ENCODE results near the gene SENP1. TPM values are rescaled to one million over a fixed set of nuclear protein-coding genes. Genes with fewer than 3 reads are reported as not detected.

The SENP1 gene
- total and polyA plus RNA-seq, 2 of the 4 experiments (the other 2 are of a cell fraction), result 7.2 to 25.3 TPM

GRCh38 chr12:48106681-48107613 lies 1.1 kb upstream of the SENP1 start:
- POLR2A ChIA-PET (ENCODE audit: unreplicated experiment), result no interaction called here

More at GRCh38 chr12:48106681-48107613, 1.1 kb upstream of the SENP1 start:
- Histone ChIP-seq H3K9ac (ENCODE audit: low read depth, low read length) (peak overlapping the region; percentile 89), H3K27me3 (ENCODE audit: control insufficient read depth, insufficient read depth, low read length) (0 out of 2 replicates have a peak, but pooled peaks cover 3% of the 10 kb centered on the region), H3K4me3 (ENCODE audit: insufficient read depth, low read depth, low read length) (peak overlapping the region; percentile 83), H3K9me3 (ENCODE audit: control insufficient read depth, insufficient read depth, low read length) (no peaks in the 10 kb centered on the region), H3K9me1 (ENCODE audit: insufficient read depth, low read length) (0 out of 2 replicates have a peak, but pooled peaks cover 3% of the 10 kb centered on the region), H3K18ac (ENCODE audit: low read depth, low read length) (no peak overlapping the region), H2AFZ (replicated peaks; ENCODE audit: low read length, poor library complexity) (peak overlapping the region; percentile 99), H2BK20ac (ENCODE audit: low read depth, low read length) (no peak overlapping the region), H2AK9ac (replicated peaks; ENCODE audit: low read depth, low read length, poor library complexity) (no peak overlapping the region), H2AK5ac (ENCODE audit: low read depth, low read length) (no peak overlapping the region), H4K91ac (ENCODE audit: insufficient read depth, low read depth, low read length) (peak overlapping the region; percentile 95; the same call in 1 of the 2 replicates), H4K20me1 (ENCODE audit: insufficient read depth, low read length) (no peaks in the 10 kb centered on the region), H3K14ac (replicated peaks; ENCODE audit: low read depth, low read length) (peak overlapping the region; percentile 90), H3K4ac (ENCODE audit: low read depth, low read length) (peak overlapping the region; percentile 95; the same call in 1 of the 2 replicates), H3K4me2 (ENCODE audit: low read depth, low read length) (peak overlapping the region; percentile 86), H2BK5ac (ENCODE audit: low read depth, low read length, poor library complexity, severe bottlenecking) (peak overlapping the region; percentile 93), H4K8ac (ENCODE audit: low read depth in 2 of 2, low read length in 2 of 2) (peak overlapping the region; percentile 98 to 100), H3K27ac (ENCODE audit: insufficient read depth, low read length) (peak overlapping the region; percentile 93), H2BK15ac (ENCODE audit: low read depth, low read length) (0 out of 3 replicates have a peak overlapping the region, but pooled peaks have one; percentile 12), H3K56ac (ENCODE audit: extremely low read depth, insufficient read depth, low read length) (peak overlapping the region; percentile 96), H2BK120ac (ENCODE audit: low read depth, low read length) (0 out of 2 replicates have a peak overlapping the region, but pooled peaks have one; percentile 87), H3K23ac (ENCODE audit: low read depth, low read length) (peak overlapping the region; percentile 46; the same call in 1 of the 2 replicates), H3K4me1 (ENCODE audit: control insufficient read depth, insufficient read depth, low read length) (peaks cover 7% of the 10 kb centered on the region), H4K5ac (ENCODE audit: low read depth, low read length) (peak overlapping the region; percentile 84), H3K79me1 (ENCODE audit: low read depth in 1 of 2, low read length in 2 of 2) (peaks cover 18 to 28% of the 10 kb centered on the region in 2 experiments), H3K36me3 (ENCODE audit: control insufficient read depth, insufficient read depth, low read length) (no peaks in the 10 kb centered on the region)
- no peak for DNase-seq
- no CpG with 5 or more reads among the region's 5 CpGs for WGBS, 2 experiments (ENCODE audit: extremely low coverage in 2 of 2, insufficient read length in 1 of 2)
- TF ChIP-seq MXI1 (IDR thresholded peaks at IDR 0.05; ENCODE audit: borderline replicate concordance, low read depth, low read length) (no peak), CHD1 (IDR thresholded peaks at IDR 0.05; ENCODE audit: low read depth, low read length) (no peak)
- CTCF ChIA-PET, result no interaction called here
- dilution Hi-C loops (cut with HindIII; ENCODE audit: low sequenced_read_pairs, unreplicated experiment), result no loop called here
- no TSS peak for BruUV-seq (replicated peaks)
- no peak for ATAC-seq (ENCODE audit: low read depth)
- in situ Hi-C loops (cut with MboI; ENCODE audit: low sequenced_read_pairs), result no loop called here
- intact Hi-C loops (cut with micrococcal nuclease), result loop anchor here (2.0 kb wide), 1 partner anchor 50 kb away; the partner anchor contains the start of gene ASB8

Measured in IMR-90 (cell line).